DLD1 (cell line): ENCODE results near the gene GARRE1.
"Not testable (repeated sequence)": the region's sequence is repeated elsewhere in the genome, so short reads cannot be mapped to it uniquely, and the experiment has no call there.

Experiments
- in situ Hi-C: cut with HindIII; loops from 2 replicates; pipeline ENCODE4 v1.10.0; 2017; ENCODE audit warnings: low sequenced_read_pairs

GARRE1 gene

DNA sequence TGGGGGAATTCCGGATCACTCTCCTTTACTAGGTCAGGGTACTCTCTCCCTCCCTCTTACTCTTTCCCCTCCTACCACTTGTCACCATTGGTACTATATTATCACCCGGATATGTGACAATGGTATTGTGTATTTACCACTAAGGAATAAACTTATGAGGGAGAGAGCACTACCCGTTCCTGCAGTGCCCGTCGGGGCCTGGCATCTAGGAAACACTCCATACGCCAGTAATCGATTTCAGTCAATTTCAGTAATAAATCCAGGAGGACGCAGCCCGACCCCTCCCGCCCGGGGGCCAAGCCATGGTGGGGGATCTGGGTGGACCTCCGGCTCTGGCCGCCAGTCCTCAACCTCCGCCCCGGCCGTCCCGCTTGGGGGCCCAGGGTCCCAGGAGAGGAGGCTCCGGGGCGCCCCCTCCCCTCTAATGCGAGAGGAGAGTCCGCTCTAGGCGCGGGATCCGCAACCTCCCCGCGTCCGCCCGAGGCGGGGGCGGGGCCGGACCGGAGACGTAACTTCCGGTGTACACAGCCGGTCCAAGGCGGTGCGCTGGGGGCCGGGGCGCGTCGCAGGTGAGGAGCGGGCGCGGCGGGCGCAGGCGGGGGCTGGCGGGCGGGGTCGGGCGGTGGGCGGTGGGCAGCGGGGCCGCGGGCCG, at the start of gene GARRE1:
Gene GARRE1, plus strand, starts transcription at position 509 of the 652 bp plus-strand sequence. CDS start 45,920 bp downstream, outside the sequence.
- in situ Hi-C loops: no loop called here

GRCh38 chr19:34205324-34205723, 49.0 kb upstream of the GARRE1 start:
- in situ Hi-C loops: not testable (repeated sequence)

- in situ Hi-C loops: no loop called here
Observed at GRCh38 chr19:34208291-34208884, 46.0 kb upstream of the GARRE1 start.

DNA sequence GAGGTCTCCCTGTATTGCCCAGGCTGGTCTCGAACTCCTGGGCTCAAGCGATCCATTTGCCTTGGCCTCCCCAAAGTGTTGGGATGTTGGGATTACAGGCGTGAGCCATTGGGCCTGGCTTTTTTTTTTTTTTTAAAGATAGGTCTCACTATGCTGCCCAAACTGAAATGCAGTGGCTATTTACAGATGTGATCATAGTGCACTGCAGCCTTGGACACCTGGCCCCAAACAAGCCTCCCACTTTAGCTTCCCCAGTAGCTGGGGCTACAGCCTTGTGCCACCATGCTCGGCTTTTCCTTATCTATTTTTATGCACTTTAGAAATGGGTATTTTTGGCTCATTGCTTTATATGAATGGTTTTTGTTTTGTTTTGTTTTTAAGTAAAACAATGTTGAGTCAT, 44.6 kb upstream of the GARRE1 start:
- in situ Hi-C loops: no loop called here

DNA sequence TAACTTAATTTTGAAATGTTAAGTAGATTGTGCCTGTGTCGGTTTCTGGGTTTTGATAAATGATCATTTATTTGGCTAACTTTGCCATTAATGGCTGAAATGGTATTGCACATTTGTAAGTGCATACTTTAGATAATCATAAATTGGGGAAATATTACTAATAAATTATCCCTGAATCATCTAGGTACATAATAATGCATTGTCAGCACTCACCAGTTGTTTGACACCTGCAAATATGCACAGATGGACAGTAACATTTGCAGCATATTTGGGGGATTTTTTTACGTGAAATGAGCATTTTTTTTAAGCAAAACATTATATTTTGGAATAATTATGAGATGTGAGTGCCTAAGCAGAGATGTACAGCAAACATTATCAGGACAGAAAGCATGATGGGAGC, 41.1 kb upstream of the GARRE1 start:
- in situ Hi-C loops: no loop called here

DNA sequence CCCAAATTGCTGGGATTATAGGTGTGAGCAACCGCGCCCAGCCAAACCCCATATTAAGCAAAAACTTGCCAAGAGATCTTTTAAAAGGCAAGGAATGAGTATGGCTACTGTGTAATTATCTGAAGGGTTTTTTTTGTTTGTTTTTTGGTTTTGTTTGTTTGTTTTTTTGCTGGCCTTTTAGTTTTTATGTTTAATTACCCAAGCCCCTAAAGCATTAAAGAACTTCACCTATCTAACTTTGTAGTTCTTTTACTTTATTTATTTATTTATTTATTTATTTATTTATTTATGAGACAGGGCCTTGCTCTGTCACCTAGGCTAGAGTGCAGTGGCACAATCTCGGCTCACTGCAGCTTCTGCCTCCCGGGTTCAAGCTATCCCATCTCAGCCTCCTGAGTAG, 40.3 kb upstream of the GARRE1 start:
- in situ Hi-C loops: no loop called here

- in situ Hi-C loops: no loop called here
Observed at GRCh38 chr19:34215006-34215665, 39.2 kb upstream of the GARRE1 start.

GRCh38 chr19:34215666-34216038, 38.7 kb upstream of the GARRE1 start:
- in situ Hi-C loops: no loop called here

DNA sequence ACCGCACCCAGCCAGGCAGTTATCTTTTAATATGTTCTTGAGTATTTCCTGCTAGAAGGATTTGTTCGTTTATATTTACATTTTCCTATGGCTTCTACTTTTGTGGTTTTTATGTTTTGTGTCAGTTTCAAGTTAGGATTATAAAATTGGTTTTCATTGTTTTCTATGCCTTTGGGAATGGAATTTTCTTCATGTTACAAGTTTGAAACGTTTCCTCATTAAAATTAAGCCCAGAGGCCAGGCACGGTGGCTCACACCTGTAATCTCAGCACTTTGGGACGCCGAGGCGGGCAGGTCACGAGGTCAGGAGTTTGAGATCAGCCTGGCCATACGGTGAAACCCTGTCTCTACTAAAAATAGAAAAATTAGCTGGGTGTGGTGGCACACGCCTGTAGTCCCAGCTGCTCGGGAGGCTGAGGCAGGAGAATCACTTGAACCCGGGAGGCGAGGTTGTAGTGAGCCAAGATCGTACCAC, 37.6 kb upstream of the GARRE1 start:
- in situ Hi-C loops: not testable (repeated sequence)

DNA sequence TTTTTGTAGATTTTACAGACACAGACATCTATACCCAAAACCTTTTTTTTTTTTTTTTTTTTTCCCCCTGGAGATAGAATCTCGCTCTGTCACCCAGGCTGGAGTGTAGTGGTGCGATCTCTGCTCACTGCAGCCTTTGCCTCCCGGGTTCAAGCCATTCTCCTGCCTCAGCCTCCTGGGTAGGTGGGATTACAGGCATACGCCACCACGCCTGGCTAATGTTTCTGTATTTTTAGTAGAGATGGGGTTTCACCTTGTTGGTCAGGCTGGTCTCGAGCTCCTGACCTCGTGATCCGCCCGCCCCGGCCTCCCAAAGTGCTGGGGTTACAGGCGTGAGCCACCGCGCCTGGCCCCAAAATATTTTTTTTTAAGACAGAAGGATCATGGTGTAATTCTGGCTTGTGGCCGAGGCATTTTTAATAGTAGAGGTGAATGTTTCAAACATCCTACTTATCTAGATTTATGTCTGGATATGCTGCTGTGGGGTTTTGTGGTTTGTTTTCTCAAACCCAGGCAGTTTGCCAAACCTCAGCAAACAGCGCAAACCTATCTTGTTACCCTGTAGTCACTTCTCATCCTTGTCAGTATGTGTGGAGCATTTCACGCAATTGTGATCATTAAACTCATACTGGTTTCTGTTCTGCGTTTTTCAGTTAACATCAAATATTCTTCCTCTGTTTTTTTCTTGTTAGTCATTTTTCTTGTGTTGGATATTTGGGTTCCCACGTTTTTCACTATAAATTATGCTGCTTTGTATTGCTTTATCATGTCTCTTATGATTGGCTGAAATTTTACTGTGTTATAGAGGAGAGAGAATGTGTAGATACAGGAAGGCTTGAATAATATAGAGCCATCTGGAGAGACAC, 36.2 kb upstream of the GARRE1 start:
- in situ Hi-C loops: no loop called here

- in situ Hi-C loops: no loop called here
Observed at GRCh38 chr19:34218818-34219164, 35.6 kb upstream of the GARRE1 start.

DNA sequence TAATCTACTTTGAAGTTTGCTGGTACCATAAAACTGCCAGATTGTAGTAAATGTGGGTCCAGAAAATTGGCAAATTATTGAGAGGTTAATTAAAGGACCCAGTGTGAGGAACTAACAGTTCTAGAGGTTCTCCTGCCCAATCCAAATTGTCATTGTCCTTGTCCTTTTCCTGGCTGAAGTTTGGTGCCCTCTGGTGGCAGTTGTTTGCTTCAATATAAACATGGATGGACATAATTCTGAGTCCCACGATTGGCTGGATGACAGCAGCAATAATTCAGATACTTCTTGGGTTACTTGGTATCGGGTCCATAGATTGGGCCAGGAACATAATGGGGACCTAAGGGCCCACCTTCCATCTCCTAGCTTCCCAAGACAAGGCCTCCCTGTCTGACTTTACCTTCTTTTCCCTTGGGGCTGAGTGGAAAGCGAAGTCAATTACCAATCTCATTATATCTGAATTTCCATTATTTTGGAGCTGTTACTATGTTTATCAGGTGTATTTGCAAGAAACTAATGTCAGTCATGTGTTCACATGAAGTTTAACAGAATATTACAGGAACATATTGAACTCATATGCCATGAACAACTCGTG, 33.8 kb upstream of the GARRE1 start:
- in situ Hi-C loops: no loop called here

DNA sequence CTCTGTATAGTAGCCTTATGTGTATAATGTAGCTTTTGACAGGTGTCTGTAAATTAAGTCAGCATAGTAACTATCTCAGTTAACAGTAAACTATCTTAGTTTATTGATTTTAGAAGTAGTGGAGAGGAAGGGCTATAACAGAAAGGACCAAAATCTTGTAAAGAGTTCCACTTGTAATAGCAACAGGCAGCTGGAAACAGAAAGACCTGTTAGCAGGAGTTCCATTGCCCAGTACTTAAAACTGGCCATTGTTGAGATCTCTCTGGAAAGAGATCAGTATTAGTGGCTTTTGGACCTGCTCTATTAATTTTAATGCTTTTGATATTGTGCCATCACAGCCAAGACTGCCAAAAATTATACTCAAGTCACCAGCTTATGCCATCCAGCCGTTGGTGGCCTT, 32.0 kb upstream of the GARRE1 start:
- in situ Hi-C loops: no loop called here

DNA sequence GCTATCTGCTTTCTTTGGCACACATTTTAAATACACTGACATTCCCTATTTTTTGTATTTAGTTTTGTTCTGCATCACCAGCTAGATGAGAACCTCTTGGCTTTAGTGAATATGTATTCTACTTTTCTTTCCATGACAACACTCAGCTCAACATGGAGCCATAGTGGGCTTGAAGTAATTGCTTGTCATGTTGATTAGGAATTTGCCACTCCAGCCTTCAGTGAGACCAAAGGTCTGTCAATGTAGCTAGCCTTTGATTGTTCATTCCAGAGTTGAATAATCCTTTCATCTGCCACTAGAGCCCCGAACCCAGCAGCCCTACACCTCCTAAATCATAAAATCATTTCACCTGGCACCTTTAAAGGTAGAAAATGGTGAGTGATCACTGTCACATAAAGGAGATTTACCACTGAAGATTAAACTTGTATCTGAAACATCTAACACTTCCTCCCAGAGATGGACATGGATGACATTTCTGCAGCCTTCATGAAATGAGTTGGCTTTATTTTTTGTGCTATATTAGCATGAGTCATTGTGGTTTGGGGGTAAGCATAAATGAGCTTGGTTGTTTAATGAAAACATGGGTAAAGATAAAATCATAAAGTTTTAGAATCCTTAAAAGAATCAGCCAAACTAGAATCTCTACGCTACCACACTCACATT, 29.2 kb upstream of the GARRE1 start:
- in situ Hi-C loops: no loop called here

DNA sequence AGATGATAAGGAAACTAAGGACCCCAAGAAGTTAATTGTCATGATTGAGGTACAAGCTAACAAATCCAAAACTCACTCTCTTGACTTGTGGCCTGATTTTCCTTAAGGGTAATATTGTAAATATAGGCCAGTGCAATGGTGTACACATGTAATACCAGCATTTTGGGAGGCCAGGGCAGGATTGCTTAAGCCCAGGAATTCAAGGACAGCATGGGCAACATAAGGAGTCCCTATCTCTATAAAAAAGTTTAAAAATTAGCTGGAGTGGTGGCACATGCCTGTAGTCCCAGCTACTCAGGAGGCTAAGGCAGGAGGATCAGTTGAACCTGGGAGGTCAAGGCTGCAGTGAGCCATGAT, 28.7 kb upstream of the GARRE1 start:
- in situ Hi-C loops: no loop called here

GRCh38 chr19:34226036-34226435, 28.3 kb upstream of the GARRE1 start:
- in situ Hi-C loops: no loop called here

- in situ Hi-C loops: no loop called here
Observed at GRCh38 chr19:34228347-34228746, 26.0 kb upstream of the GARRE1 start.

DNA sequence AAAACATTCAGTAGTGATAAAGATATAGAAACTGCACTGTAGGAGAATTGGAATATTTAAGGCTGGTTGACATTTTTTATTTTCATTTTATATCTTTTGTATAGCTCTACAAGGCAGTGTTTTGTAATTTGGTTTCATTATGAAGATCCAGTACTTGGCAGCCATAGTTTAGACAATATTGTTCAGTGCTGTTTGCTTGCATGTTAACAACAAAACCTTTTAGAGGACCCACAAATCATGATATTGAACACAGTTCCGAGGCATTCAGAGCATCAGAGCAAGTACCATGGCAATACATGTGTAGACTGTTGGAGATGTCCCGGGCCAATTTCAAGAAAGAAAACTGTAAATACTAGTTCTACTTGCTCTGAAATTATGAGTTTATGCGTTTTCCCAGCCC, 25.6 kb upstream of the GARRE1 start:
- in situ Hi-C loops: no loop called here

DNA sequence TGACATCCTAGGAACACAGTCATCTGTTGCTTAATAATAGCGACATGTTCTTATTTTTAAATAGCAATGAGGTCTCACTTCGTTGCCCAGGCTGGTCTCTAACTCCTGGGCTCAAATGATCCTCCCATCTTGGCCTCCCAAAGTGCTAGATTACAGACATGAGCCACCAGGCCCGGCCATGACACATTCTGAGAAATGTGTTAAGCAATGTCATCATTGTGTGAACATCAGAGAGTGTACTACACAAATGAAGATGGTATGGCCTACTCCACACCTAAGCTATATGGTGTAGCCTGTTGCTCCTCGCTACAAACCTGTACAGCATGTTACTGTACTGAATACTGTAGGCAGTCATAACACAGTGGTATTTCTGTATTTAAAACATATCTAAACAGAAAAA, 24.6 kb upstream of the GARRE1 start:
- in situ Hi-C loops: no loop called here

DNA sequence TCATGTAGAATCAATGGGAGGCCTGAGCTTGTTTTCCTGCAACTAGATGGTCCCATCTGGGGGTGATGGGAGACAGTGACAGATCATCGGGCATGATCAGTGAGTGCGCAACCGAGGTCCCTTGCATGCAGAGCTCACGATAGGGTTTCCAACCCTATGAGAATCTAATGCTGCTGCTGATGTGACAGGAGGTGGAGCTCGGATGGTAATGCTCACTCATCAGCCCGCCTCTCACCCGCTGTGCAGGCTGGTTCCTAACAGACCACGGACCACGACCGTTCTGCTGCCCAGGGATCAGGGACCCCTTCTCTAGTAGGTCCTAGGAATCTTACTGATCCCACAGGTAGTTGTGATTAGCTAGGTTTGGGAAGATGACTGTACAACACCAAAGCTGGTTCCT, 23.5 kb upstream of the GARRE1 start:
- in situ Hi-C loops: no loop called here

GRCh38 chr19:34231439-34231838, 22.9 kb upstream of the GARRE1 start:
- in situ Hi-C loops: no loop called here
